ENCODE data around the gene CBL. TPM values are rescaled to one million over a fixed set of nuclear protein-coding genes. Genes with fewer than 3 reads are reported as not detected.

CBL gene
- total and polyA plus RNA-seq, 10 of the 15 experiments (the other 5 are each of a cell fraction or from before 2014, with no cell fraction given) = 3.9 to 27.1 (median 9.5) TPM

DNA sequence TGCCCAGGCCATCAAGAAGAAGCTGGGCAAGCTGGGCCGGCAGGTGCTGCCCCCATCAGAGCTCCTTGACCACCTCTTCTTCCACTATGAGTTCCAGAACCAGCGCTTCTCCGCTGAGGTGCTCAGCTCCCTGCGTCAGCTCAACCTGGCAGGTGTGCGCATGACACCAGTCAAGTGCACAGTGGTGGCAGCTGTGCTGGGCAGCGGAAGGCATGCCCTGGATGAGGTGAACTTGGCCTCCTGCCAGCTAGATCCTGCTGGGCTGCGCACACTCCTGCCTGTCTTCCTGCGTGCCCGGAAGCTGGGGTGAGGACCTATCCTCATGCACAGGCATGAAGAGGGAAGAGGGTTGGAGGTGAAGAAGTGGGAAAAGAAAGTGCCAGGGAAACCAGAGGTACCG lies 26.2 kb upstream of the CBL start (continued):
- TF ChIP-seq, protein P1, sequence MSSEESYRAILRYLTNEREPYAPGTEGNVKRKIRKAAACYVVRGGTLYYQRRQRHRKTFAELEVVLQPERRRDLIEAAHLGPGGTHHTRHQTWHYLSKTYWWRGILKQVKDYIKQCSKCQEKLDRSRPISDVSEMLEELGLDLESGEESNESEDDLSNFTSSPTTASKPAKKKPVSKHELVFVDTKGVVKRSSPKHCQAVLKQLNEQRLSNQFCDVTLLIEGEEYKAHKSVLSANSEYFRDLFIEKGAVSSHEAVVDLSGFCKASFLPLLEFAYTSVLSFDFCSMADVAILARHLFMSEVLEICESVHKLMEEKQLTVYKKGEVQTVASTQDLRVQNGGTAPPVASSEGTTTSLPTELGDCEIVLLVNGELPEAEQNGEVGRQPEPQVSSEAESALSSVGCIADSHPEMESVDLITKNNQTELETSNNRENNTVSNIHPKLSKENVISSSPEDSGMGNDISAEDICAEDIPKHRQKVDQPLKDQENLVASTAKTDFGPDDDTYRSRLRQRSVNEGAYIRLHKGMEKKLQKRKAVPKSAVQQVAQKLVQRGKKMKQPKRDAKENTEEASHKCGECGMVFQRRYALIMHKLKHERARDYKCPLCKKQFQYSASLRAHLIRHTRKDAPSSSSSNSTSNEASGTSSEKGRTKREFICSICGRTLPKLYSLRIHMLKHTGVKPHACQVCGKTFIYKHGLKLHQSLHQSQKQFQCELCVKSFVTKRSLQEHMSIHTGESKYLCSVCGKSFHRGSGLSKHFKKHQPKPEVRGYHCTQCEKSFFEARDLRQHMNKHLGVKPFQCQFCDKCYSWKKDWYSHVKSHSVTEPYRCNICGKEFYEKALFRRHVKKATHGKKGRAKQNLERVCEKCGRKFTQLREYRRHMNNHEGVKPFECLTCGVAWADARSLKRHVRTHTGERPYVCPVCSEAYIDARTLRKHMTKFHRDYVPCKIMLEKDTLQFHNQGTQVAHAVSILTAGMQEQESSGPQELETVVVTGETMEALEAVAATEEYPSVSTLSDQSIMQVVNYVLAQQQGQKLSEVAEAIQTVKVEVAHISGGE (CRISPR knock-in tag; IDR thresholded peaks at IDR 0.05) = no peak
- TF ChIP-seq TCF3 (IDR thresholded peaks at IDR 0.05; ENCODE audit: borderline replicate concordance, insufficient read depth, low read depth, low read length) (no peak), RFX5 (IDR thresholded peaks at IDR 0.05; ENCODE audit: low read depth, low read length) (no peak), ZBED1 (IDR thresholded peaks at IDR 0.05; ENCODE audit: borderline replicate concordance) (no peak), TCF7 (IDR thresholded peaks at IDR 0.05; ENCODE audit: borderline replicate concordance) (no peak), JUND (IDR thresholded peaks at IDR 0.05; ENCODE audit: low read depth, low read length) (no peak)

DNA sequence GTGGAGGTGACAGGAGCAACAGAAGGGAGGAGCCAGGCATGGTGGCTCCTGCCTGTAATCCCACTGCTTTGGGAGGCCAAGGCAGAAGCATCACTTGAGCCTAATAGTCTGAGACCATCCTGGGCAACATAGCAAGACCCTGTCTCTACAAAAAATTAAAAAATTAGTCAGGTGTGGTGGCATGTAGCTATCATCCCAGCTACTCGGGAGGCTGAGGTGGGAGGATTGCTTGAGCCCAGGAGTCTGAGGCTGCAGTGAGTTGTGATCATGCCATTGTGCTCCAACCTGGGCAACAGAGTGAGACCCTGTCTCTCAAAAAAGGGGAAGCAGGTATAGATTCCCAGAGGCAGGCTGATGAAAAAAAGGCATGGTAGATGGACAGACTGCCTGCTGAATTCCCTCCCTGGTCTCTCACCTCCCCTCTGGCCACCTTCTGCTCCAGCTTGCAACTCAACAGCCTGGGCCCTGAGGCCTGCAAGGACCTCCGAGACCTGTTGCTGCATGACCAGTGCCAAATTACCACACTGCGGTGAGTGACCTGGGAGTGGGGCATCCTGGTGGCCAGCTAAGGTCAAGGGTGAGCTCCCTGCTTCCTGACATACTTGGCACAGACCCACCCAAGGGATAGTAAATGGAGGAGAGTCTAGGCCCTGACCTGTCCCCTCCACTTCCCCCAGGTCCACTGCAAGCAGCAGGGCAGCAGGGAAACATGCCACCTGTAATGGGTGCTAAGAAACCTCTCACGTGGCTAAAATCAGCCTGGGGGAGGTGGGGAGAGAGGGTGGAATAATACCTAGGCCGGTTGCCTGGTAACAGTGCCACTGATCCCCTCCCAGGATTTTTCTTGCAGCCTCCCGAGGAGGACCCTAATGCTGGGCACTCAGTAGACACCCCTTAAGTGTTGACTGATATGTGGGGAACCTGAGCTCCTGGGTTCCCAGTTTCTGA lies 25.1 kb upstream of the CBL start:
- TF ChIP-seq SRF (IDR thresholded peaks at IDR 0.05; ENCODE audit: low read depth in 2 of 2, low read length in 2 of 2) (no peak), NFIC (IDR thresholded peaks at IDR 0.05; ENCODE audit: low read depth, low read length) (no peak)
- Histone ChIP-seq H3K4me1 (ENCODE audit: control insufficient read depth, insufficient read depth, low read length) (no peaks in the 10 kb centered on the region), H3K79me2 (ENCODE audit: control insufficient read depth, insufficient read depth, low read length) (no peaks in the 10 kb centered on the region), H3K27me3 (replicated peaks in 1 of 2; ENCODE audit: control insufficient read depth in 2 of 2, insufficient read depth in 2 of 2, low read length in 1 of 2) (no peaks in the 10 kb centered on the region; a peak in 1 of 4 replicates), H3K36me3 (ENCODE audit: control insufficient read depth in 2 of 2, insufficient read depth in 2 of 2, low read length in 1 of 2) (no peaks in the 10 kb centered on the region; a peak in 1 of 4 replicates), H3K4me3 (no peak overlapping the region), H3K9ac (ENCODE audit: control insufficient read depth, insufficient read depth, low read length) (no peak overlapping the region), H3K9me3 (replicated peaks; ENCODE audit: control insufficient read depth, insufficient read depth, low read length) (no peaks in the 10 kb centered on the region; the same call in 2 of the 3 replicates), H2AFZ (ENCODE audit: control insufficient read depth, low read depth, low read length) (no peak overlapping the region), H3K4me2 (ENCODE audit: control insufficient read depth, insufficient read depth) (no peak overlapping the region), H4K20me1 (ENCODE audit: control insufficient read depth, insufficient read depth) (no peaks in the 10 kb centered on the region), H3K27ac (ENCODE audit: control insufficient read depth, insufficient read depth) (no peak overlapping the region)
- CTCF ChIA-PET = interaction anchor here (1.0 to 2.7 kb wide), 3 partner anchors 11 to 97 kb away, joined by 3 to 9 read pairs (median 5); no protein-coding TSS in a partner anchor
- POLR2A ChIA-PET = interaction anchor here (0.6 kb wide), 1 partner anchor 67 kb away, joined by 3 read pairs; no protein-coding TSS in a partner anchor
- no peak for DNase-seq (ENCODE audit: low read depth, low spot score)
- no TSS peak for BruUV-seq (replicated peaks)
- 78% methylated on average over 6 of the region's 6 CpGs for WGBS (ENCODE audit: insufficient coverage, insufficient replicate concordance, low lambda C conversion rate, missing lambda C conversion rate)
- no peak for ATAC-seq
- SMC1A ChIA-PET (ENCODE audit: uncharacterized antibody, unreplicated experiment) = interaction anchor here (0.6 to 1.7 kb wide), 3 partner anchors 16 to 174 kb away, joined by 3 read pairs; no protein-coding TSS in a partner anchor
- no peak for FAIRE-seq
- intact Hi-C loops (cut with micrococcal nuclease; ENCODE audit: unreplicated experiment) (no loop called here), in situ Hi-C loops (cut with MboI) (no loop called here)
- RAD21 ChIA-PET (ENCODE audit: unreplicated experiment) = no interaction called here

Measured in GM12878 (cell line).